Right ventricle myocardium inferior (tissue), 1 donor: ENCODE data around the gene TMEM132D. TPM values are rescaled to one million over a fixed set of nuclear protein-coding genes. Genes with fewer than 3 reads are reported as not detected.

ENCODE experiments used
- ATAC-seq: fragments of 200-7000 bp; cut with Tn5 transposase; one replicate; pipeline ENCODE4 v1.9.1; 2020; ENCODE audit warnings: mild to moderate bottlenecking, moderate library complexity
- DNase-seq: peaks from one replicate; pipeline ENCODE4 v3.0.0; 2021; ENCODE audit errors: missing footprints
- intact Hi-C: fragments of 100-400 bp; cut with DNase I; formaldehyde crosslinking; loops from one replicate; pipeline ENCODE4 v1.11.0; 2022
- total RNA-seq: library from RNA; stranded (reverse); fragmentation: NEBNext Ultra II Directional; extraction: Animal tissue kit (Norgen Biotek cat#: 25700); gene quantifications from one replicate; pipeline ENCODE4 v1.2.1, GENCODE V29; 2021
- donor health status: DM: no; HTN: yes; CAD: no; lungs with severe emphysema.

Gene TMEM132D
- total RNA-seq, 1 donor from 2014 or later: not detected

- intact Hi-C loops: no loop called here
- ATAC-seq (no peak), DNase-seq (no peak)
Observed at GRCh38 chr12:129831294-129831693, 72.5 kb downstream of the TMEM132D start.

- no peak for ATAC-seq
- no peak for DNase-seq
- intact Hi-C loops: no loop called here
Observed at GRCh38 chr12:129830796-129831195, 73.0 kb downstream of the TMEM132D start.

GRCh38 chr12:129827866-129828384, 75.9 kb downstream of the TMEM132D start:
- ATAC-seq (no peak), DNase-seq (no peak)
- intact Hi-C loops: no loop called here

- no peak for DNase-seq
- ATAC-seq: no peak
- intact Hi-C loops: no loop called here
Observed at GRCh38 chr12:129827102-129827865, 76.5 kb downstream of the TMEM132D start.

- intact Hi-C loops: no loop called here
- no peak for DNase-seq
- ATAC-seq: no peak
Observed at GRCh38 chr12:129826273-129826672, 77.6 kb downstream of the TMEM132D start.

- no peak for DNase-seq
- intact Hi-C loops: no loop called here
- no peak for ATAC-seq
Observed at GRCh38 chr12:129825316-129825715, 78.5 kb downstream of the TMEM132D start.

GRCh38 chr12:129821964-129822363, 81.9 kb downstream of the TMEM132D start:
- ATAC-seq (no peak), DNase-seq (no peak)
- intact Hi-C loops: no loop called here

- DNase-seq (no peak), ATAC-seq (no peak)
- intact Hi-C loops: no loop called here
Observed at GRCh38 chr12:129819391-129819790, 84.4 kb downstream of the TMEM132D start.

- DNase-seq: no peak
- no peak for ATAC-seq
- intact Hi-C loops: no loop called here
Observed at GRCh38 chr12:129815846-129816245, 88.0 kb downstream of the TMEM132D start.

GRCh38 chr12:129811963-129812362, 91.9 kb downstream of the TMEM132D start:
- intact Hi-C loops: no loop called here
- no peak for DNase-seq
- ATAC-seq: no peak

GRCh38 chr12:129807136-129807535, 96.7 kb downstream of the TMEM132D start:
- DNase-seq (no peak), ATAC-seq (no peak)
- intact Hi-C loops: no loop called here

GRCh38 chr12:129791396-129791795, 112.4 kb downstream of the TMEM132D start:
- DNase-seq (no peak), ATAC-seq (no peak)
- intact Hi-C loops: no loop called here

GRCh38 chr12:129790930-129791329, 112.9 kb downstream of the TMEM132D start:
- no peak for ATAC-seq
- intact Hi-C loops: no loop called here
- no peak for DNase-seq

GRCh38 chr12:129790331-129790730, 113.5 kb downstream of the TMEM132D start:
- intact Hi-C loops: no loop called here
- DNase-seq (no peak), ATAC-seq (no peak)

- ATAC-seq (no peak), DNase-seq (no peak)
- intact Hi-C loops: no loop called here
Observed at GRCh38 chr12:129789921-129790320, 113.9 kb downstream of the TMEM132D start.

GRCh38 chr12:129788506-129789084, 115.2 kb downstream of the TMEM132D start:
- intact Hi-C loops: no loop called here
- no peak for ATAC-seq
- DNase-seq: no peak

GRCh38 chr12:129779989-129780388, 123.8 kb downstream of the TMEM132D start:
- intact Hi-C loops: no loop called here
- DNase-seq (no peak), ATAC-seq (no peak)

- DNase-seq: no peak
- ATAC-seq: no peak
- intact Hi-C loops: no loop called here
Observed at GRCh38 chr12:129779033-129779432, 124.8 kb downstream of the TMEM132D start.

GRCh38 chr12:129776977-129777667, 126.7 kb downstream of the TMEM132D start:
- DNase-seq (no peak), ATAC-seq (no peak)
- intact Hi-C loops: no loop called here
